Chondrocyte (in vitro differentiated cells): Measurements from ENCODE around the gene KRTAP12-2. TPM values are rescaled to one million over a fixed set of nuclear protein-coding genes. Genes with fewer than 3 reads are reported as not detected.

Source experiments
- DNase-seq: peaks from one replicate; pipeline ENCODE4 v3.0.0; 2021; ENCODE audit warnings: mixed read lengths, low spot score
- H3K27ac Mint-ChIP-seq: one replicate; pipeline ENCODE4 v1.8.0; 2021; ENCODE audit warnings: mild to moderate bottlenecking, moderate library complexity, mixed read lengths; ENCODE audit not compliant: unreplicated experiment
- H3K27me3 Mint-ChIP-seq: 2 replicates; pipeline ENCODE4 v1.8.0; 2021; ENCODE audit warnings: low read depth, mixed read lengths
- H3K36me3 Mint-ChIP-seq: 2 replicates; pipeline ENCODE4 v1.8.0; 2021; ENCODE audit warnings: low read depth, mixed read lengths
- H3K4me1 Mint-ChIP-seq: 2 replicates; pipeline ENCODE4 v1.8.0; 2021; ENCODE audit warnings: low read depth, mild to moderate bottlenecking, mixed read lengths
- H3K4me3 Mint-ChIP-seq: one replicate; pipeline ENCODE4 v1.8.0; 2021; ENCODE audit warnings: mild to moderate bottlenecking, moderate library complexity, mixed read lengths; ENCODE audit not compliant: unreplicated experiment
- H3K9me3 Mint-ChIP-seq: 2 replicates; pipeline ENCODE4 v1.8.0; 2021; ENCODE audit warnings: low read depth, mixed read lengths
- total RNA-seq: library from RNA; stranded (reverse); gene quantifications from 3 replicates; pipeline ENCODE4 v1.2.1, GENCODE V29; 2021
- TF ChIP-seq, protein P1 (sequence below): fragments of 200-600 bp; sonication (generic); IDR thresholded peaks from 2 replicates; pipeline ENCODE4 v1.5.0; 2021; ENCODE audit warnings: antibody characterized with exemption, mild to moderate bottlenecking, moderate library complexity

The KRTAP12-2 gene
- total RNA-seq, 1 donor from 2014 or later = not detected

DNA sequence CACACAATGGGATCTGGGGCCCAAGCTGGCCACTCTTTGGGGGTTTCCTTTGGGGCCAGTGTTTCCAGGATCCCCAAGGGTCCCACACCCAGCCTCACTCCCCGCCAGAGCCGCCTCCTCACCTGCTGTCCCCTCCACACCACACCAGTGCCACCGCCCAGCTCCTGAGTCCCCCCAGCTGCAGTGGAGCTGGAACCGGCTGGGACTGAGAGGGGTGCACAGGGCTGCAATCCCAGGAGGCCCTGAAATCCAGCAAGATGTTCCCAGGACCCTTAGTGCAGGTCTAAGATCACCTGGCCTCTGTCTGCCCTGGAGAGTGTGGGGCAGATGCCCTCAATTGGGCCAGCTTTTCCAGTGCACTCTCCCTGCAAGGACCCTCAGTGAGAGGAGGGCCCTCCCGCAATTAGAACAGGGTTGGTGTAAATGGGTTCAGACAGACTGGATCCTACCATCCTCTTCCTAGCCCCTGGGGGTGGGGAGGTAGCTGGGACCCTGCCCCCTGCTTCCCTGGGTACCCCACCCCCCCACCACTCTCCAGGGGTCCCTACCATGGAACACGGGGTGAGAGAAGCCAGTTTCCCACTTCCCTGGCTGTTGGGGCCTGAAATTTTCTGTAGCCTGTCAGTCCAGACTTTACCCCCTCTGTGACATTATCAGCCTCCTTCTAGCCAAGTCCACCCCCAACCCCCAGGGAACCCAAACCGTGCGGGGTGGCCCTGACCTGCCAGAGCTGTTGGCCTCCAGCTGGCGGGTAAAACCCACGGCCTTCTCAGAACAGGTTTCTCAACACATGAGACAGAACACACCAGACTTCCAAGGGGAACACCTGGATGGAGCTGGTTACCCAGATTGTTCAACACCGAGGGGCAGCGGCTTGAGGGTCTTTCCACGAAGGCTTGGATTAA, 37.3 kb upstream of the KRTAP12-2 start:
- Mint-ChIP-seq H3K36me3 (peaks cover 1% of the 10 kb centered on the region), H3K4me3 (no peak overlapping the region), H3K27me3 (peaks cover 72% of the 10 kb centered on the region), H3K27ac (no peak overlapping the region), H3K4me1 (peaks cover under 1% of the 10 kb centered on the region), H3K9me3 (peaks cover 3% of the 10 kb centered on the region)
- no peak for DNase-seq
- TF ChIP-seq, protein P1, sequence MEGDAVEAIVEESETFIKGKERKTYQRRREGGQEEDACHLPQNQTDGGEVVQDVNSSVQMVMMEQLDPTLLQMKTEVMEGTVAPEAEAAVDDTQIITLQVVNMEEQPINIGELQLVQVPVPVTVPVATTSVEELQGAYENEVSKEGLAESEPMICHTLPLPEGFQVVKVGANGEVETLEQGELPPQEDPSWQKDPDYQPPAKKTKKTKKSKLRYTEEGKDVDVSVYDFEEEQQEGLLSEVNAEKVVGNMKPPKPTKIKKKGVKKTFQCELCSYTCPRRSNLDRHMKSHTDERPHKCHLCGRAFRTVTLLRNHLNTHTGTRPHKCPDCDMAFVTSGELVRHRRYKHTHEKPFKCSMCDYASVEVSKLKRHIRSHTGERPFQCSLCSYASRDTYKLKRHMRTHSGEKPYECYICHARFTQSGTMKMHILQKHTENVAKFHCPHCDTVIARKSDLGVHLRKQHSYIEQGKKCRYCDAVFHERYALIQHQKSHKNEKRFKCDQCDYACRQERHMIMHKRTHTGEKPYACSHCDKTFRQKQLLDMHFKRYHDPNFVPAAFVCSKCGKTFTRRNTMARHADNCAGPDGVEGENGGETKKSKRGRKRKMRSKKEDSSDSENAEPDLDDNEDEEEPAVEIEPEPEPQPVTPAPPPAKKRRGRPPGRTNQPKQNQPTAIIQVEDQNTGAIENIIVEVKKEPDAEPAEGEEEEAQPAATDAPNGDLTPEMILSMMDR = no peak

DNA sequence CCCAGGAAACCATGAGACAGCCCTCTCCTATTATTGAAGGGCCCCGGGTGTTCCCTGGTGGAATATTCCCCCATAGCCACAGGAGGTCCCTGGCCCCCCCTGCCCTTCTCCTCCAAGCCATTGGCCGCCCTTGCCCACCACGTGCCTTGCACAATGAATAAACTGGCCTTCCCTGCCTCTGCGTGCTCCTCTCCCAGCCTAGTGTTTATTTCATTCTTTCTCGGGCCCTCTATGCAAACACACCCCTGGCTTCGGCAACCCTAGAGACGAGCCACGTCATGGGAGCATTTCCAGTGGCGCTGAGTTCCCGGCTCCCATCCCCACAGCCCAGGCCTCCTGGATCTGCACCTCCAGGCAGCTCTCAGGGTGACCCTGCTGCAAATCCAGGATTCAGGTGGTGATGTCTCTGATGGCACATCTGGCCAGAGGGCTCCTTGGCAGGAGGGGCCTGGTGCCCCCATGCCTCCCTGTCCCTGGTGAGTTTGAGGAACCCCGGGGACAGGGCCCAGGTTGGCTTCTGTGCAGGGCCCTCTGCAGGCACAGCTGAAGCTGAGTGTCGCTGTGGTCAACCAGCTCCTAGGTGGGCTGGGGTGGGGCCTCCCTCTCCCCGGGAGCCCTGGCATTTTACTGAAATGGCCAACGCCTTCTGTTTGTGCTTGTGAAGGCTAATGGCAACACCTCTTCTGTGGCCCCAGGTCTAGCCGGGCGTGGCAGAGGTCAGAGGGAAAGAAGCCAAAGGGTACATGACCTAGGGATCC, 36.4 kb upstream of the KRTAP12-2 start:
- Mint-ChIP-seq H3K4me1 (peaks cover 6% of the 10 kb centered on the region), H3K36me3 (peaks cover 1% of the 10 kb centered on the region), H3K4me3 (no peak overlapping the region), H3K27ac (no peak overlapping the region), H3K27me3 (peaks cover 72% of the 10 kb centered on the region), H3K9me3 (peaks cover 3% of the 10 kb centered on the region)
- DNase-seq = no peak
- TF ChIP-seq, protein P1 = no peak

DNA sequence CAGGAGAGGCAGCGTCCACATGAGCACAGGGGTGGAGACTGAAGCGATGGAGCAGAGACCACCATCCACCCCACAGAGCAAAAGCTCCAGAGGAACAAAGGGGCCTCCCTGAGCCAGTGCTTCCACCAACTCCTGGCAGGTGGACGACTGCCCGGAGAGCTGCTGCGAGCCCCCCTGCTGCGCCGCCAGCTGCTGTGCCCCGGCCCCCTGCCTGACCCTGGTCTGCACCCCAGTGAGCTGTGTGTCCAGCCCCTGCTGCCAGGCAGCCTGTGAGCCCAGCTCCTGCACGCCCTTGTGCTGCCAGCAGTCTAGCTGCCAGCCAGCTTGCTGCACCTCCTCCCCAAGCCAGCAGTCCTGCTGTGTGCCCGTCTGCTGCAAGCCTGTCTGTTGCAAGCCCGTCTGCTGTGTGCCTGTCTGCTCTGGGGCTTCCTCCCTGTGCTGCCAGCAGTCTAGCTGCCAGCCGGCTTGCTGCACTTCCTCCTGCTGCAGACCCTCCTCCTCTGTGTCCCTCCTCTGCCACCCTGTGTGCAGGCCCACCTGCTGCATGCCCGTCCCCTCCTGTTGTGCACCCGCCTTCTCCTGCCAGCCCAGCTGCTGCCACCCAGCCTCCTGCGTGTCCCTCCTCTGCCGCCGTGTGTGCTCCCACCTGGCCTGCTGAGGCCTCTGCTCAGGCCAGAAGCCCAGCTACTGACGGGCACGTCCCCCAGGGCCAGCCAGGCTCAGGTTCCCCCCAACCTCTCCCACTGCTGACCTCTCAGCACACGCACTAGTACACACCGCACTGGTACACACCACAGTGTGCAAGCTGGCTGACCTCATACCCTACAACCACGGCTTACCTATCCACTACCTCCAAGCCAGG, 35.6 kb upstream of the KRTAP12-2 start:
- no peak overlapping the region for H3K27ac Mint-ChIP-seq

GRCh38 chr21:44701541-44701940, 34.8 kb upstream of the KRTAP12-2 start:
- peaks cover 3% of the 10 kb centered on the region for H3K9me3 Mint-ChIP-seq
- H3K27me3 Mint-ChIP-seq = peaks cover 77% of the 10 kb centered on the region
- no peak overlapping the region for H3K4me3 Mint-ChIP-seq
- no peak overlapping the region for H3K27ac Mint-ChIP-seq
- TF ChIP-seq, protein P1 = no peak
- peaks cover 1% of the 10 kb centered on the region for H3K36me3 Mint-ChIP-seq
- no peak for DNase-seq
- peaks cover 17% of the 10 kb centered on the region for H3K4me1 Mint-ChIP-seq

More for the DNA sequence above, 35.6 kb upstream of the KRTAP12-2 start:
- Mint-ChIP-seq H3K27me3 (peaks cover 72% of the 10 kb centered on the region), H3K4me1 (peaks cover 14% of the 10 kb centered on the region), H3K4me3 (no peak overlapping the region), H3K9me3 (peaks cover 3% of the 10 kb centered on the region), H3K36me3 (peaks cover 1% of the 10 kb centered on the region)
- DNase-seq = no peak
- TF ChIP-seq, protein P1 = no peak
